GM12878 (cell line): ENCODE results near the gene SIX1.

Source experiments
- ASH2L ChIP-seq: fragments of 300-600, 200-600 bp; sonication (generic); IDR thresholded peaks from 2 replicates; pipeline ENCODE4 v1.6.1; 2017; ENCODE audit warnings: low read depth, mild to moderate bottlenecking, borderline replicate concordance
- NR2C2 ChIP-seq: IDR thresholded peaks from 2 replicates; pipeline ENCODE4 v1.6.1; 2011; ENCODE audit warnings: borderline replicate concordance, low read depth; ENCODE audit not compliant: control insufficient read depth, insufficient read length
- RAD21 ChIP-seq: IDR thresholded peaks from 2 replicates; pipeline ENCODE4 v1.6.1; 2011; ENCODE audit warnings: mild to moderate bottlenecking, low read depth, low read length, moderate library complexity; ENCODE audit not compliant: insufficient read depth
- RCOR1 ChIP-seq: conservative IDR thresholded peaks from 2 replicates; pipeline ENCODE4 v1.6.1; 2012; ENCODE audit warnings: low read depth, low read length, improper control_type of control experiment
- SIN3A ChIP-seq: IDR thresholded peaks from 2 replicates; pipeline ENCODE4 v1.6.1; 2012; ENCODE audit warnings: low read depth, low read length, improper control_type of control experiment
- TCF7 ChIP-seq: IDR thresholded peaks from 2 replicates; pipeline ENCODE4 v1.6.1; 2014; ENCODE audit warnings: antibody characterized with exemption, borderline replicate concordance
- USF2 ChIP-seq: IDR thresholded peaks from 2 replicates; pipeline ENCODE4 v1.6.1; 2011; ENCODE audit warnings: low read depth, low read length, improper control_type of control experiment, borderline replicate concordance
- TF ChIP-seq, protein P1 (sequence below): fragments of 450-650 bp; IDR thresholded peaks from 2 replicates; pipeline ENCODE4 v1.6.1; 2018; ENCODE audit warnings: mild to moderate bottlenecking, low read depth, moderate library complexity; ENCODE audit not compliant: partially characterized antibody
- TF ChIP-seq, protein P2 (sequence below), 3 experiments: IDR thresholded peaks in 2 of 3; conservative IDR thresholded peaks in 1 of 3; 2 replicates each; pipeline ENCODE4 v1.5.1; 2011; ENCODE audit warnings: low read depth in 3 of 3, low read length in 3 of 3, mild to moderate bottlenecking in 3 of 3, control low read depth in 2 of 3, moderate library complexity in 2 of 3, inconsistent platforms in 1 of 3, mixed read lengths in 1 of 3; ENCODE audit not compliant: control insufficient read depth in 2 of 3, insufficient read depth in 1 of 3; ENCODE audit errors: extremely low read depth in 1 of 3

- TF ChIP-seq ASH2L (no peak), RCOR1 (no peak), SIN3A (no peak), NR2C2 (no peak), USF2 (no peak), RAD21 (no peak), TCF7 (no peak)
- TF ChIP-seq, protein P1, sequence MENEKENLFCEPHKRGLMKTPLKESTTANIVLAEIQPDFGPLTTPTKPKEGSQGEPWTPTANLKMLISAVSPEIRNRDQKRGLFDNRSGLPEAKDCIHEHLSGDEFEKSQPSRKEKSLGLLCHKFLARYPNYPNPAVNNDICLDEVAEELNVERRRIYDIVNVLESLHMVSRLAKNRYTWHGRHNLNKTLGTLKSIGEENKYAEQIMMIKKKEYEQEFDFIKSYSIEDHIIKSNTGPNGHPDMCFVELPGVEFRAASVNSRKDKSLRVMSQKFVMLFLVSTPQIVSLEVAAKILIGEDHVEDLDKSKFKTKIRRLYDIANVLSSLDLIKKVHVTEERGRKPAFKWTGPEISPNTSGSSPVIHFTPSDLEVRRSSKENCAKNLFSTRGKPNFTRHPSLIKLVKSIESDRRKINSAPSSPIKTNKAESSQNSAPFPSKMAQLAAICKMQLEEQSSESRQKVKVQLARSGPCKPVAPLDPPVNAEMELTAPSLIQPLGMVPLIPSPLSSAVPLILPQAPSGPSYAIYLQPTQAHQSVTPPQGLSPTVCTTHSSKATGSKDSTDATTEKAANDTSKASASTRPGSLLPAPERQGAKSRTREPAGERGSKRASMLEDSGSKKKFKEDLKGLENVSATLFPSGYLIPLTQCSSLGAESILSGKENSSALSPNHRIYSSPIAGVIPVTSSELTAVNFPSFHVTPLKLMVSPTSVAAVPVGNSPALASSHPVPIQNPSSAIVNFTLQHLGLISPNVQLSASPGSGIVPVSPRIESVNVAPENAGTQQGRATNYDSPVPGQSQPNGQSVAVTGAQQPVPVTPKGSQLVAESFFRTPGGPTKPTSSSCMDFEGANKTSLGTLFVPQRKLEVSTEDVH, result no peak
- TF ChIP-seq, protein P2, sequence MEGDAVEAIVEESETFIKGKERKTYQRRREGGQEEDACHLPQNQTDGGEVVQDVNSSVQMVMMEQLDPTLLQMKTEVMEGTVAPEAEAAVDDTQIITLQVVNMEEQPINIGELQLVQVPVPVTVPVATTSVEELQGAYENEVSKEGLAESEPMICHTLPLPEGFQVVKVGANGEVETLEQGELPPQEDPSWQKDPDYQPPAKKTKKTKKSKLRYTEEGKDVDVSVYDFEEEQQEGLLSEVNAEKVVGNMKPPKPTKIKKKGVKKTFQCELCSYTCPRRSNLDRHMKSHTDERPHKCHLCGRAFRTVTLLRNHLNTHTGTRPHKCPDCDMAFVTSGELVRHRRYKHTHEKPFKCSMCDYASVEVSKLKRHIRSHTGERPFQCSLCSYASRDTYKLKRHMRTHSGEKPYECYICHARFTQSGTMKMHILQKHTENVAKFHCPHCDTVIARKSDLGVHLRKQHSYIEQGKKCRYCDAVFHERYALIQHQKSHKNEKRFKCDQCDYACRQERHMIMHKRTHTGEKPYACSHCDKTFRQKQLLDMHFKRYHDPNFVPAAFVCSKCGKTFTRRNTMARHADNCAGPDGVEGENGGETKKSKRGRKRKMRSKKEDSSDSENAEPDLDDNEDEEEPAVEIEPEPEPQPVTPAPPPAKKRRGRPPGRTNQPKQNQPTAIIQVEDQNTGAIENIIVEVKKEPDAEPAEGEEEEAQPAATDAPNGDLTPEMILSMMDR (IDR thresholded peaks at IDR 0.05 in 2 of 3, conservative IDR thresholded peaks at IDR 0.05 in 1 of 3; ENCODE audit: control insufficient read depth in 2 of 3, extremely low read depth in 1 of 3, insufficient read depth in 1 of 3, low read depth in 3 of 3, low read length in 3 of 3), result no peak
These were observed 2.0 kb upstream of the SIX1 start for GRCh38 chr14:60651086-60651795.
